K562 (cell line): ENCODE measurements around the gene OSCAR. TPM values are rescaled to one million over a fixed set of nuclear protein-coding genes. Genes with fewer than 3 reads are reported as not detected.

ENCODE experiments used
- ETV6 ChIP-seq, 3 experiments: fragments of 150-350 bp in 1 of 3; sonication (generic) in 1 of 3; formaldehyde crosslinking in 1 of 3; IDR thresholded peaks; 2 replicates each; pipeline versions ENCODE4 v1.6.1 to v1.8.0; 2014 to 2022; ENCODE audit warnings: borderline replicate concordance in 2 of 3, low read depth in 2 of 3, antibody characterized with exemption in 1 of 3, low read length in 1 of 3, mild to moderate bottlenecking in 1 of 3, missing genetic modification reagents in 1 of 3
- HNRNPL ChIP-seq: fragments of 200-400 bp; formaldehyde crosslinking; IDR thresholded peaks from 2 replicates; pipeline ENCODE4 v1.6.1; 2017; ENCODE audit warnings: low read depth, mild to moderate bottlenecking, low read length
- NCOA1 ChIP-seq: fragments of 450-650 bp; IDR thresholded peaks from 2 replicates; pipeline ENCODE4 v1.6.1; 2016; ENCODE audit warnings: low read depth
- PHF20 ChIP-seq: fragments of 450-650 bp; IDR thresholded peaks from 2 replicates; pipeline ENCODE4 v1.6.1; 2018; ENCODE audit not compliant: partially characterized antibody
- RAD51 ChIP-seq: fragments of 450-650 bp; IDR thresholded peaks from 2 replicates; pipeline ENCODE4 v1.7.1; 2016; ENCODE audit warnings: low read depth, mild to moderate bottlenecking, borderline replicate concordance
- RBBP5 ChIP-seq: fragments of 200-600 bp; sonication (generic); IDR thresholded peaks from 2 replicates; pipeline ENCODE4 v1.6.1; 2012; ENCODE audit warnings: borderline replicate concordance, mild to moderate bottlenecking, low read length, control low read depth, inconsistent platforms; ENCODE audit not compliant: insufficient read depth, poor library complexity, severe bottlenecking
- RBM14 ChIP-seq: fragments of 200-400 bp; formaldehyde crosslinking; IDR thresholded peaks from 2 replicates; pipeline ENCODE4 v1.6.1; 2018; ENCODE audit warnings: low read depth, mild to moderate bottlenecking, low read length, moderate library complexity, borderline replicate concordance; ENCODE audit not compliant: insufficient read depth
- RFX1 ChIP-seq: fragments of 450-650 bp; IDR thresholded peaks from 2 replicates; pipeline ENCODE4 v1.6.1; 2016; ENCODE audit warnings: mild to moderate bottlenecking, moderate library complexity
- SIRT6 ChIP-seq: IDR thresholded peaks from one replicate; pipeline ENCODE4 v1.6.1; 2012; ENCODE audit warnings: low read depth, mild to moderate bottlenecking, control low read depth, inconsistent platforms, low read length, moderate library complexity
- SRSF7 ChIP-seq: fragments of 200-400 bp; formaldehyde crosslinking; optimal IDR thresholded peaks from 2 replicates; pipeline ENCODE3; 2017; ENCODE audit warnings: mild to moderate bottlenecking, low read depth, low read length
- polyA plus RNA-seq, 8 experiments: library from polyadenylated mRNA; depleted of rRNA in 4 of 8; stranded (reverse) in 5 of 8; unstranded in 3 of 8; fragments of >200 nt; fragmentation: Nextera tagmentation in 2 of 8; fragmentation: Illumina TruSeq in 1 of 8; extraction: Ambion mirVana in 2 of 8; extraction: Trizol in 1 of 8; gene quantifications; 2 replicates each; pipeline versions ENCODE4 v1.2.1 to v1.2.3, GENCODE V29; 2011 to 2014; ENCODE audit warnings: inconsistent platforms in 1 of 8, missing spikeins in 1 of 8
- total RNA-seq, 7 experiments: library from RNA; depleted of rRNA in 6 of 7; stranded (reverse); fragments of >200 nt in 6 of 7; fragmentation: Illumina TruSeq in 2 of 7; extraction: Trizol in 2 of 7; gene quantifications; 2 replicates each; pipeline versions ENCODE4 v1.2.1 to v1.2.3, GENCODE V29; 2011 to 2021; ENCODE audit warnings: low replicate concordance in 1 of 7
- TF ChIP-seq, protein P1 (sequence below): fragments of 450-650 bp; IDR thresholded peaks from 2 replicates; pipeline ENCODE4 v1.6.1; 2018; ENCODE audit warnings: mild to moderate bottlenecking, low read depth; ENCODE audit not compliant: partially characterized antibody

OSCAR gene
- total and polyA plus RNA-seq, 9 of the 15 experiments (the other 6 are each of a cell fraction or from before 2014, with no cell fraction given), result 0.09 to 0.62 (median 0.13) TPM; not detected in 5

DNA sequence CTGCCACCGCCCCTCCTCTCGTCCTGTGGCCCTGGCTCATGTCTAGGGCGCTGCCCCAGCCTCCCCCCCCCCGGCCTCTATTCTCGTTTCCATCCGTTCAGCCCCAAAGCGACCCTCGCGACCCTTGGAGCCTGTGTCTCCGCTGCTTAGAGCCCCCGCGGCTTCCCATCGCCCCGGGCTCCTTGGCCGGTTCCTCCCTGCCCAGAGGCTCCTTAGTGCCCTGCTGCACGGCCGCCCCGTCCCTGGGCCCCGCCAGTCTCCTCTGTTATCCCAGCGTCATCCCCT lies 27.8 kb upstream of the OSCAR start (continued):
- TF ChIP-seq NCOA1 (no peak), HNRNPL (no peak), RFX1 (no peak), SRSF7 (no peak), PHF20 (no peak), SIRT6 (no peak), RBBP5 (no peak), RAD51 (no peak), RBM14 (no peak), ETV6 (IDR thresholded peaks at IDR 0.05; ENCODE audit: borderline replicate concordance in 1 of 2, low read depth in 2 of 2, low read length in 1 of 2) (no peak), ETV6 (CRISPR knock-in tag; IDR thresholded peaks at IDR 0.05; ENCODE audit: borderline replicate concordance) (no peak)
- TF ChIP-seq, protein P1, sequence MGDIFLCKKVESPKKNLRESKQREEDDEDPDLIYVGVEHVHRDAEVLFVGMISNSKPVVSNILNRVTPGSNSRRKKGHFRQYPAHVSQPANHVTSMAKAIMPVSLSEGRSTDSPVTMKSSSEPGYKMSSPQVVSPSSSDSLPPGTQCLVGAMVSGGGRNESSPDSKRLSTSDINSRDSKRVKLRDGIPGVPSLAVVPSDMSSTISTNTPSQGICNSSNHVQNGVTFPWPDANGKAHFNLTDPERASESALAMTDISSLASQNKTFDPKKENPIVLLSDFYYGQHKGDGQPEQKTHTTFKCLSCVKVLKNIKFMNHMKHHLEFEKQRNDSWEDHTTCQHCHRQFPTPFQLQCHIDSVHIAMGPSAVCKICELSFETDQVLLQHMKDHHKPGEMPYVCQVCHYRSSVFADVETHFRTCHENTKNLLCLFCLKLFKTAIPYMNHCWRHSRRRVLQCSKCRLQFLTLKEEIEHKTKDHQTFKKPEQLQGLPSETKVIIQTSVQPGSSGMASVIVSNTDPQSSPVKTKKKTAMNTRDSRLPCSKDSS, result no peak
- TF ChIP-seq, all 486 proteins: peak for 0
